ENCODE measurements around the gene GLO1. TPM values are rescaled to one million over a fixed set of nuclear protein-coding genes. Genes with fewer than 3 reads are reported as not detected.

Gene GLO1
- total and polyA plus RNA-seq, 7 donors, result 39.5 to 151 (median 83.2) TPM

DNA sequence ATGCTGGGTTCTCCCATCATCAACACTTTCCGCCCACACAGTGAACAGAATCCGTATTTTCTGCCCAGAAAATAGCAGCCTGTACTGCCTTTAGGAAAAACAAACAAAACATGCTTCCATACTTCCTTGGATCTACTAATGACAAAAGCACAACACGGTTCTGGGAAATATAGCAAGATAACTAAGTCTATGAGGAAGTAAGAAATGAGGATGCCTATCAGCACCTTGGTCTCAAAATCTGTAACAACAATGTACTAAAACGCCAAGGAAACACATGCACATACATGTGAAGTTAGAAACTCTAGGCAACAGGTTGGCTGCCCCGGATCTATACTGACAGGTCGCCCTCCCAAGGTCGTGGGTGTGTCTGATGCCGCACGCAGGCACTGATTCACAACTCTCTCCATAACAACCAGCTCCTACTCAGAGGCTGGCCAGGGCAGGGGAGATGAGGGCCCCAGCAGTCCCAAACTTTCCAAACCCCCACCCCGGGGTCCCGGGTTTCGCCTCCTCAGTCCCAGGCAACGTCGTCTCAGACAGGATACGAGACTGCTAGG lies 63.9 kb downstream of the GLO1 start:
- intact Hi-C loops (cut with DNase I), result no loop called here
- peaks cover 18% of the 10 kb centered on the region for H3K4me1 ChIP-seq
- DNase-seq, result peak in 1 of 2 donors; percentile 34

DNA sequence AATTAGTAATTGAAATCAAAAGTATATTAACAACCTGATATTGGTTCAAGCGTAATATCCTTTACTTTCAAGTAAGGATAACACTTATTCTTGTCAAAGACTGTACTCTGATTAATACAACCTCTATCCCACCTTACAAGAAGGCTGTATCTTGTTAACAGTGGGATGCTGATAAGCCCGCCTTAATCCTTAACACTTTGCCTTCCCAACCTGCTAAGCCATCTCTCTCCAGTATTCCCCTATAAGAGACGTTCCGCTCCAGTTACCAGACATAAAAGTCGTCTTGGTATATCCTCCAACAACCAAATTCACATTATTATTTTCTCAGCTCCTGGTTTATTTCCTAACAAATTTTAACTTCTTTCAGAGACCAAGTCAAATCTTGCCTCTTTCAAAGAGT lies 65.2 kb downstream of the GLO1 start:
- Histone ChIP-seq H3K27me3 (ENCODE audit: insufficient read depth in 3 of 3, low read length in 2 of 3) (no peaks in the 10 kb centered on the region), H3K4me3 (no peak overlapping the region), H3K36me3 (ENCODE audit: insufficient read depth in 1 of 2, low read depth in 1 of 2) (no peaks in the 10 kb centered on the region), H3K27ac (no peak overlapping the region), H3K4me1 (peaks cover 28% of the 10 kb centered on the region), H3K9me3 (no peaks in the 10 kb centered on the region)
- intact Hi-C loops (cut with DNase I), result no loop called here
- 84 to 87% (median 87%) methylated on average over 5 of the region's 5 CpGs for WGBS, 3 donors
- ATAC-seq (no peak), DNase-seq (no peak)
- TF ChIP-seq CTCF (IDR thresholded peaks at IDR 0.05), result no peak

More for the DNA sequence above, 63.9 kb downstream of the GLO1 start:
- TF ChIP-seq CTCF (IDR thresholded peaks at IDR 0.05), result no peak
- ATAC-seq, result peak; percentile 54 to 67 (median 57)
- no peaks in the 10 kb centered on the region for H3K9me3 ChIP-seq
- 4 to 5% (median 5%) methylated on average over 15 of the region's 15 CpGs for WGBS, 3 donors
- H3K27me3 ChIP-seq (ENCODE audit: insufficient read depth in 3 of 3, low read length in 2 of 3), result no peaks in the 10 kb centered on the region
- no peaks in the 10 kb centered on the region for H3K36me3 ChIP-seq (ENCODE audit: insufficient read depth in 1 of 2, low read depth in 1 of 2)
- peak overlapping the region; percentile 98 for H3K4me3 ChIP-seq
- H3K27ac ChIP-seq, result peak overlapping the region; percentile 95

DNA sequence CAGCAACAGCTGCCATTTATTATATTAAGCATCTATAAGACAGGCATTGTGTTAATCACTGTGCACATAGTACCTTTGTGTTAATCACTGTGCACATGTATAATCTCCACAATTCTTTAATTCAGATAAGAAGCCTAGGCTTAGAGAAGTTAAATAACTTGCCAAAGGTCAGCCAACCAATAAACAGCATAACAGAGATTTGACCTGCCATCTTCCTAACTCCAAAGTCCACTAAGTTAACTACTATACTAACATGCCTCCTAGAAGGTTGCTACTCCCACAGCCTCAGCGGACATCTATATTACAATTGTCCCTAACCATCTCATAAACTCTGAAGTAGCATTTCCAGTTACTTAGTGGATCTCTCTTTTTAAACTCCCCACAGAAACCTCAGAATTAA lies 66.9 kb downstream of the GLO1 start:
- H3K36me3 ChIP-seq (ENCODE audit: insufficient read depth in 1 of 2, low read depth in 1 of 2), result no peaks in the 10 kb centered on the region
- no peak for TF ChIP-seq CTCF (IDR thresholded peaks at IDR 0.05)
- intact Hi-C loops (cut with DNase I), result no loop called here
- H3K27ac ChIP-seq, result no peak overlapping the region
- no peaks in the 10 kb centered on the region for H3K9me3 ChIP-seq
- WGBS, 3 donors, result 60 to 100% (median 97%) methylated on average over 1 of the region's 1 CpG
- ATAC-seq, result no peak
- no peak for DNase-seq
- peaks cover 26% of the 10 kb centered on the region for H3K4me1 ChIP-seq
- no peak overlapping the region for H3K4me3 ChIP-seq
- H3K27me3 ChIP-seq (ENCODE audit: insufficient read depth in 3 of 3, low read length in 2 of 3), result no peaks in the 10 kb centered on the region

DNA sequence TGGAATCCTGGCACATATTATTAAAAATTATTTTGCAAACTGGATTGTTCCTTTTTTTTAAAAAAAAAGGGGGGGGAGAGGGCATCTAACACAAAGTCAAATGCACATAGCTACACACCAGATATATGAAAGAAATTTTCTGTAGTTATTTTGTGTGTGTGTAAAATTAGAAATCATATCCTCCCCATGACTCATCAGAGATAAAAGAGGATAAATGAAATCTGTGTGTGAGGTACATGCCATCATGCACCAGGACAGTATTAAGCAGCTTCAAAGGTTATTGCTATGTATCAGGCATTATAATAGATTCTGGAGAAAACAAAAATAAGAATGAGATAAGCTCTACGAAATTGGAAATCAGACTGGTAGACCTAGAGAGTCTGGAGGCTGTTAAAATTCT lies 68.4 kb downstream of the GLO1 start:
- Histone ChIP-seq H3K27me3 (ENCODE audit: insufficient read depth in 3 of 3, low read length in 2 of 3) (no peaks in the 10 kb centered on the region), H3K4me1 (peaks cover 19% of the 10 kb centered on the region), H3K27ac (no peak overlapping the region), H3K36me3 (ENCODE audit: insufficient read depth in 1 of 2, low read depth in 1 of 2) (no peaks in the 10 kb centered on the region), H3K9me3 (no peaks in the 10 kb centered on the region), H3K4me3 (no peak overlapping the region)
- no peak for TF ChIP-seq CTCF (IDR thresholded peaks at IDR 0.05)
- WGBS, 3 donors, result 44 to 74% (median 73%) methylated on average over 1 of the region's 1 CpG
- ATAC-seq (peak in 3 of 4 donors; percentile 25 to 37 (median 36)), DNase-seq (no peak)
- intact Hi-C loops (cut with DNase I), result no loop called here

- Histone ChIP-seq H3K9me3 (no peaks in the 10 kb centered on the region), H3K27ac (no peak overlapping the region), H3K4me1 (peaks cover 16% of the 10 kb centered on the region), H3K4me3 (no peak overlapping the region), H3K36me3 (ENCODE audit: insufficient read depth in 1 of 2, low read depth in 1 of 2) (no peaks in the 10 kb centered on the region), H3K27me3 (ENCODE audit: insufficient read depth in 3 of 3, low read length in 2 of 3) (no peaks in the 10 kb centered on the region)
- ATAC-seq (no peak), DNase-seq (no peak)
- TF ChIP-seq CTCF (IDR thresholded peaks at IDR 0.05), result no peak
- intact Hi-C loops (cut with DNase I), result no loop called here
- 35 to 41% (median 39%) methylated on average over 1 of the region's 1 CpG for WGBS, 3 donors
Observed at GRCh38 chr6:38632490-38632889, 70.5 kb downstream of the GLO1 start.

All from psoas muscle (tissue), 8 donors.